ENCODE measurements around the gene PTGR2. TPM values are rescaled to one million over a fixed set of nuclear protein-coding genes. Genes with fewer than 3 reads are reported as not detected.
"Not testable (repeated sequence)": the region's sequence is repeated elsewhere in the genome, so short reads cannot be mapped to it uniquely, and the experiment has no call there.

PTGR2 gene
- total RNA-seq, 1 experiment from 2014 or later = 21.8 TPM

GRCh38 chr14:73862480-73862879 lies 10.8 kb downstream of the PTGR2 start:
- intact Hi-C loops (cut with micrococcal nuclease; ENCODE audit: unreplicated experiment) = no loop called here

GRCh38 chr14:73863209-73863608 lies 11.6 kb downstream of the PTGR2 start:
- no peak overlapping the region for H2AFZ ChIP-seq
- peaks cover 6% of the 10 kb centered on the region for H3K36me3 ChIP-seq (ENCODE audit: low read depth)
- intact Hi-C loops (cut with micrococcal nuclease; ENCODE audit: unreplicated experiment) = no loop called here
- peaks cover 12% of the 10 kb centered on the region for H3F3A ChIP-seq (ENCODE audit: insufficient read depth, low read depth)
- BruUV-seq (replicated peaks) = no TSS peak
- no peaks in the 10 kb centered on the region for H3K9me3 ChIP-seq (ENCODE audit: insufficient read depth, low read depth)
- no peak overlapping the region for H3K27ac ChIP-seq
- DNase-seq = no peak
- POLR2A ChIA-PET (ENCODE audit: unreplicated experiment) = no interaction called here
- no peaks in the 10 kb centered on the region for H3K4me1 ChIP-seq (replicated peaks; ENCODE audit: insufficient read depth)
- CTCF ChIA-PET = no interaction called here
- TF ChIP-seq EZH2 (IDR thresholded peaks at IDR 0.05; ENCODE audit: low read depth) = no peak
- no peak for TF ChIP-seq CTCF (conservative IDR thresholded peaks at IDR 0.05)
- no peaks in the 10 kb centered on the region for H3K79me2 ChIP-seq (ENCODE audit: low read depth)
- no peak overlapping the region for H3K4me2 ChIP-seq
- no peaks in the 10 kb centered on the region for H3K9me2 ChIP-seq (ENCODE audit: insufficient read depth)
- H3K27me3 ChIP-seq (ENCODE audit: insufficient read depth, low read depth) = no peaks in the 10 kb centered on the region
- no peak overlapping the region for H3K4me3 ChIP-seq
- no peaks in the 10 kb centered on the region for H4K20me1 ChIP-seq (ENCODE audit: insufficient read depth)

More at GRCh38 chr14:73862480-73862879, 10.8 kb downstream of the PTGR2 start:
- Histone ChIP-seq H4K20me1 (ENCODE audit: insufficient read depth) (no peaks in the 10 kb centered on the region), H3K79me2 (ENCODE audit: low read depth) (no peaks in the 10 kb centered on the region), H3K4me1 (replicated peaks; ENCODE audit: insufficient read depth) (no peaks in the 10 kb centered on the region), H3K9me2 (ENCODE audit: insufficient read depth) (no peaks in the 10 kb centered on the region), H3F3A (ENCODE audit: insufficient read depth, low read depth) (peaks cover 12% of the 10 kb centered on the region), H3K4me2 (no peak overlapping the region), H3K9me3 (ENCODE audit: insufficient read depth, low read depth) (no peaks in the 10 kb centered on the region), H3K27ac (no peak overlapping the region), H3K27me3 (ENCODE audit: insufficient read depth, low read depth) (no peaks in the 10 kb centered on the region), H2AFZ (no peak overlapping the region), H3K4me3 (no peak overlapping the region), H3K36me3 (ENCODE audit: low read depth) (peaks cover 6% of the 10 kb centered on the region)
- CTCF ChIA-PET = interaction anchor here (0.7 kb wide), 1 partner anchor 20 kb away, joined by 4 read pairs; no protein-coding TSS in a partner anchor
- TF ChIP-seq EZH2 (IDR thresholded peaks at IDR 0.05; ENCODE audit: low read depth) (no peak), CTCF (conservative IDR thresholded peaks at IDR 0.05) (no peak)
- POLR2A ChIA-PET (ENCODE audit: unreplicated experiment) = no interaction called here
- DNase-seq = no peak
- BruUV-seq (replicated peaks) = no TSS peak

- H3K79me2 ChIP-seq (ENCODE audit: low read depth) = no peaks in the 10 kb centered on the region
- no peaks in the 10 kb centered on the region for H3K4me1 ChIP-seq (replicated peaks; ENCODE audit: insufficient read depth)
- peaks cover 10% of the 10 kb centered on the region; the same call in 1 of the 2 replicates for H3F3A ChIP-seq (ENCODE audit: insufficient read depth, low read depth)
- no peaks in the 10 kb centered on the region for H3K27me3 ChIP-seq (ENCODE audit: insufficient read depth, low read depth)
- BruUV-seq (replicated peaks) = no TSS peak
- intact Hi-C loops (cut with micrococcal nuclease; ENCODE audit: unreplicated experiment) = no loop called here
- H3K27ac ChIP-seq = no peak overlapping the region
- no peak overlapping the region for H3K4me2 ChIP-seq
- TF ChIP-seq CTCF (conservative IDR thresholded peaks at IDR 0.05) (no peak), EZH2 (IDR thresholded peaks at IDR 0.05; ENCODE audit: low read depth) (no peak)
- H4K20me1 ChIP-seq (ENCODE audit: insufficient read depth) = no peaks in the 10 kb centered on the region
- no peaks in the 10 kb centered on the region for H3K9me2 ChIP-seq (ENCODE audit: insufficient read depth)
- ChIA-PET CTCF (interaction anchor here (0.7 kb wide), 1 partner anchor 12 kb away, joined by 11 read pairs; no protein-coding TSS in a partner anchor), POLR2A (ENCODE audit: unreplicated experiment) (interaction anchor here (0.5 to 0.6 kb wide), 2 partner anchors 62 to 70 kb away, joined by 3 read pairs; no protein-coding TSS in a partner anchor)
- no peak overlapping the region for H3K4me3 ChIP-seq
- no peaks in the 10 kb centered on the region for H3K9me3 ChIP-seq (ENCODE audit: insufficient read depth, low read depth)
- DNase-seq = no peak
- peaks cover 6% of the 10 kb centered on the region for H3K36me3 ChIP-seq (ENCODE audit: low read depth)
- no peak overlapping the region for H2AFZ ChIP-seq
These were observed 14.0 kb downstream of the PTGR2 start for GRCh38 chr14:73865534-73866113.

GRCh38 chr14:73869754-73870153 lies 18.1 kb downstream of the PTGR2 start:
- H2AFZ ChIP-seq, DNase-seq, CTCF ChIA-PET: not testable (repeated sequence)

More at GRCh38 chr14:73869754-73870153, 18.1 kb downstream of the PTGR2 start:
- H4K20me1 ChIP-seq (ENCODE audit: insufficient read depth); H3K4me1 ChIP-seq (replicated peaks; ENCODE audit: insufficient read depth); intact Hi-C loops (cut with micrococcal nuclease; ENCODE audit: unreplicated experiment); H3K27me3 ChIP-seq (ENCODE audit: insufficient read depth, low read depth); BruUV-seq (replicated peaks); H3F3A ChIP-seq (ENCODE audit: insufficient read depth, low read depth); H3K9me2 ChIP-seq (ENCODE audit: insufficient read depth); H3K27ac ChIP-seq; H3K4me3 ChIP-seq; H3K9me3 ChIP-seq (ENCODE audit: insufficient read depth, low read depth); H3K79me2 ChIP-seq (ENCODE audit: low read depth); POLR2A ChIA-PET (ENCODE audit: unreplicated experiment); H3K4me2 ChIP-seq; H3K36me3 ChIP-seq (ENCODE audit: low read depth): not testable (repeated sequence)
